NCI-H2196 treated with DMSO at 0.1 percent for 48 hours (cell line): ENCODE results near the gene SLC66A2.

Experiments
- DNase-seq: peaks from one replicate; lab custom pipeline; 2025; ENCODE audit not compliant: unreplicated experiment; lab: John Stamatoyannopoulos, UW

The SLC66A2 gene

GRCh38 chr18:79921984-79922965 is 29.2 kb downstream of the SLC66A2 start:
- DNase-seq: no peak

GRCh38 chr18:79919089-79919488 is 32.4 kb downstream of the SLC66A2 start:
- no peak for DNase-seq

GRCh38 chr18:79918615-79919011 is 32.8 kb downstream of the SLC66A2 start:
- no peak for DNase-seq

- no peak for DNase-seq
These were observed 33.4 kb downstream of the SLC66A2 start for GRCh38 chr18:79917853-79918614.

GRCh38 chr18:79917169-79917852 is 34.1 kb downstream of the SLC66A2 start:
- DNase-seq: no peak

GRCh38 chr18:79916546-79917168 is 34.8 kb downstream of the SLC66A2 start:
- no peak for DNase-seq

GRCh38 chr18:79916128-79916494 is 35.3 kb downstream of the SLC66A2 start:
- DNase-seq: no peak

- no peak for DNase-seq
These were observed 36.0 kb downstream of the SLC66A2 start for GRCh38 chr18:79915161-79916127.

GRCh38 chr18:79914614-79915160 is 36.8 kb downstream of the SLC66A2 start:
- no peak for DNase-seq

GRCh38 chr18:79912994-79913831 is 38.2 kb downstream of the SLC66A2 start:
- no peak for DNase-seq

GRCh38 chr18:79912409-79912991 is 39.0 kb downstream of the SLC66A2 start:
- DNase-seq: no peak

GRCh38 chr18:79911344-79912270 is 39.8 kb downstream of the SLC66A2 start:
- DNase-seq: no peak

- no peak for DNase-seq
These were observed 40.7 kb downstream of the SLC66A2 start for GRCh38 chr18:79910563-79911343.

GRCh38 chr18:79906706-79907105 is 44.7 kb downstream of the SLC66A2 start:
- no peak for DNase-seq

GRCh38 chr18:79905993-79906392 is 45.5 kb downstream of the SLC66A2 start:
- DNase-seq: no peak

GRCh38 chr18:79905389-79905911 is 46.0 kb downstream of the SLC66A2 start:
- DNase-seq: no peak
